HepG2 (cell line): ENCODE results near the gene VPS29. TPM values are rescaled to one million over a fixed set of nuclear protein-coding genes. Genes with fewer than 3 reads are reported as not detected.

Source experiments
- CBFB ChIP-seq: sonication (generic); formaldehyde crosslinking; IDR thresholded peaks from 2 replicates; pipeline ENCODE4 v1.4.0; 2020; ENCODE audit warnings: missing genetic modification reagents
- CCDC6 ChIP-seq: sonication (generic); formaldehyde crosslinking; IDR thresholded peaks from 2 replicates; pipeline ENCODE4 v1.8.1; 2022; ENCODE audit warnings: mild to moderate bottlenecking, missing genetic modification reagents, moderate library complexity
- CHD4 ChIP-seq: fragments of 200-600 bp; sonication (generic); IDR thresholded peaks from 2 replicates; pipeline ENCODE4 v1.7.0; 2017; ENCODE audit warnings: mild to moderate bottlenecking, low read length, borderline replicate concordance
- DMAP1 ChIP-seq: IDR thresholded peaks from 2 replicates; pipeline ENCODE4 v1.6.1; 2016
- GMEB2 ChIP-seq: IDR thresholded peaks from 2 replicates; pipeline ENCODE4 v1.6.1; 2016; ENCODE audit warnings: missing biosample characterization, missing genetic modification reagents, low read depth
- GZF1 ChIP-seq: sonication (generic); formaldehyde crosslinking; IDR thresholded peaks from 2 replicates; pipeline ENCODE4 v1.5.1; 2020; ENCODE audit warnings: mild to moderate bottlenecking, missing genetic modification reagents
- HINFP ChIP-seq: sonication (generic); formaldehyde crosslinking; IDR thresholded peaks from 2 replicates; pipeline ENCODE4 v1.4.0; 2020; ENCODE audit warnings: low read depth, mild to moderate bottlenecking, missing genetic modification reagents
- HNRNPL ChIP-seq: fragments of 200-400 bp; formaldehyde crosslinking; IDR thresholded peaks from 2 replicates; pipeline ENCODE4 v1.6.1; 2017; ENCODE audit warnings: mild to moderate bottlenecking, low read depth, low read length
- KDM4B ChIP-seq: sonication (generic); formaldehyde crosslinking; IDR thresholded peaks from 2 replicates; pipeline ENCODE4 v1.4.0; 2020; ENCODE audit warnings: missing genetic modification reagents
- MBNL3 ChIP-seq: fragments of 250-450 bp; sonication (Bioruptor Pico); conservative IDR thresholded peaks from 2 replicates; pipeline ENCODE4 v1.8.0; 2022; ENCODE audit warnings: mild to moderate bottlenecking, inconsistent platforms
- MXD1 ChIP-seq: sonication (generic); formaldehyde crosslinking; IDR thresholded peaks from 2 replicates; pipeline ENCODE4 v1.4.0; 2020; ENCODE audit warnings: mild to moderate bottlenecking, missing genetic modification reagents
- PLSCR1 ChIP-seq: sonication (generic); formaldehyde crosslinking; IDR thresholded peaks from 2 replicates; pipeline ENCODE4 v1.5.0; 2020; ENCODE audit warnings: missing genetic modification reagents, mild to moderate bottlenecking, borderline replicate concordance
- POGZ ChIP-seq: sonication (generic); formaldehyde crosslinking; IDR thresholded peaks from 2 replicates; pipeline ENCODE4 v1.4.0; 2020; ENCODE audit warnings: mild to moderate bottlenecking, missing genetic modification reagents
- REL ChIP-seq: sonication (generic); formaldehyde crosslinking; conservative IDR thresholded peaks from 2 replicates; pipeline ENCODE4 v1.8.0; 2022; ENCODE audit warnings: mild to moderate bottlenecking, missing genetic modification reagents, moderate library complexity
- REPIN1 ChIP-seq: sonication (generic); formaldehyde crosslinking; IDR thresholded peaks from 2 replicates; pipeline ENCODE4 v1.8.0; 2022; ENCODE audit warnings: missing genetic modification reagents, low read depth, mild to moderate bottlenecking, borderline replicate concordance
- YEATS2 ChIP-seq: sonication (generic); formaldehyde crosslinking; IDR thresholded peaks from 2 replicates; pipeline ENCODE4 v1.4.0; 2020; ENCODE audit warnings: missing genetic modification reagents, borderline replicate concordance
- ZBTB10 ChIP-seq: sonication (generic); formaldehyde crosslinking; IDR thresholded peaks from 2 replicates; pipeline ENCODE4 v1.4.0; 2020; ENCODE audit warnings: missing genetic modification reagents, borderline replicate concordance
- ZNF335 ChIP-seq: sonication (generic); formaldehyde crosslinking; IDR thresholded peaks from 2 replicates; pipeline ENCODE4 v1.4.0; 2020; ENCODE audit warnings: missing genetic modification reagents
- ZNF674 ChIP-seq: sonication (generic); formaldehyde crosslinking; IDR thresholded peaks from 2 replicates; pipeline ENCODE4 v1.5.0; 2020; ENCODE audit warnings: low read depth, mild to moderate bottlenecking, missing genetic modification reagents
- ZNF768 ChIP-seq: sonication (generic); formaldehyde crosslinking; IDR thresholded peaks from 2 replicates; pipeline ENCODE4 v1.4.0; 2020; ENCODE audit warnings: missing genetic modification reagents
- ZNF777 ChIP-seq: sonication (generic); formaldehyde crosslinking; IDR thresholded peaks from 2 replicates; pipeline ENCODE4 v1.4.0; 2020; ENCODE audit warnings: missing genetic modification reagents
- ZNF792 ChIP-seq: IDR thresholded peaks from 2 replicates; pipeline ENCODE4 v1.6.1; 2016
- ZSCAN12 ChIP-seq: sonication (generic); formaldehyde crosslinking; IDR thresholded peaks from 2 replicates; pipeline ENCODE4 v1.9.0; 2021; ENCODE audit warnings: mild to moderate bottlenecking, missing genetic modification reagents
- polyA plus RNA-seq, 8 experiments: library from polyadenylated mRNA; depleted of rRNA in 3 of 8; stranded (reverse) in 7 of 8; unstranded in 1 of 8; fragments of >200 nt; fragmentation: Illumina TruSeq in 4 of 8; extraction: Trizol in 4 of 8; gene quantifications; 2 replicates each; pipeline versions ENCODE4 v1.2.1 to v1.2.3, GENCODE V29; 2011 to 2016; ENCODE audit warnings: low read depth in 4 of 8, missing spikeins in 1 of 8, mixed read lengths in 1 of 8; ENCODE audit not compliant: insufficient read depth in 1 of 8
- total RNA-seq, 5 experiments: library from RNA; depleted of rRNA; stranded (reverse); fragments of >200 nt; fragmentation: Illumina TruSeq; extraction: Trizol; gene quantifications; 2 replicates each; pipeline ENCODE4 v1.2.3, GENCODE V29; 2016; ENCODE audit warnings: low read depth in 1 of 5

Gene VPS29
- total and polyA plus RNA-seq, 2 of the 13 experiments (the other 11 are each of a cell fraction or from before 2014, with no cell fraction given): 107 to 114 TPM

- TF ChIP-seq ZNF674 (no peak), CBFB (CRISPR knock-in tag) (peak; percentile 88; the same call in 1 of the 2 replicates), REPIN1 (CRISPR knock-in tag) (peak; percentile 98), ZNF768 (peak; percentile 55), KDM4B (peak; percentile 31; the same call in 1 of the 2 replicates), POGZ (peak; percentile 97), ZBTB10 (CRISPR knock-in tag) (peak; percentile 63; the same call in 1 of the 2 replicates), YEATS2 (CRISPR knock-in tag) (peak; percentile 98), HINFP (no peak), PLSCR1 (0 out of 2 replicates have a peak, but pooled peaks have one; percentile 59), HNRNPL (peak; percentile 72; the same call in 1 of the 2 replicates), ZNF777 (peak; percentile 92), CCDC6 (peak; percentile 99), ZNF335 (CRISPR knock-in tag) (peak; percentile 85), DMAP1 (CRISPR knock-in tag) (peak; percentile 88), GMEB2 (no peak), MXD1 (peak; percentile 85), CHD4 (no peak), MBNL3 (CRISPR knock-in tag) (no peak), ZNF792 (CRISPR knock-in tag) (peak; percentile 93), REL (peak; percentile 96), GZF1 (CRISPR knock-in tag) (peak; percentile 82; the same call in 1 of the 2 replicates), ZSCAN12 (CRISPR knock-in tag) (0 out of 2 replicates have a peak, but pooled peaks have one; percentile 39)
Observed at GRCh38 chr12:110501752-110502738, at the start of gene VPS29, which contains the start of gene RAD9B (continued).
